ENCODE data around the gene GRM8.

Gene GRM8

DNA sequence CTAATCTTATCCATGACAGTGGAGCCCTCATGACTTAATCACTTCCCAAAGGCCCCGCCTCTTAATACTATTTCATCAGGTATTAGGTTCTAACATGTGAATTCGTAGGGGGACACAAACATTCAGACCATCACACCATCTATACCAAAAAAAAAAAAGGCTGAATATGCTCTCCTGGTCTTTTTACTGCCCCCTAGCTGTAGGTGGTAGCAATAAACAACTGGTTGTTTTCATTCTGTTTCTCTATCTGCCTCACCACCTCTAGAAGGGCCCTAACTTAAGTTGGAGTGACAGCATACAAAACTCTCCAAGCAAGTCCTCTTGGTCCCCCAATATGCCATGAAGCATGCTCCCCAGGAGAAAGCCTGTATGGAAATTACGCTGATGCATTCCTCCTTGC, 94.1 kb downstream of the GRM8 start:
- Mint-ChIP-seq H3K9me3 (no peaks in the 10 kb centered on the region), H3K4me1 (no peaks in the 10 kb centered on the region), H3K36me3 (ENCODE audit: insufficient read depth) (no peaks in the 10 kb centered on the region), H3K4me3 (no peak overlapping the region), H3K27me3 (peaks cover 27% of the 10 kb centered on the region), H3K27ac (ENCODE audit: low read depth) (no peak overlapping the region)
- DNase-seq (ENCODE audit: low spot score in 2 of 2) (no peak), ATAC-seq (replicated peaks; ENCODE audit: extremely low read depth, poor library complexity, severe bottlenecking) (no peak)

DNA sequence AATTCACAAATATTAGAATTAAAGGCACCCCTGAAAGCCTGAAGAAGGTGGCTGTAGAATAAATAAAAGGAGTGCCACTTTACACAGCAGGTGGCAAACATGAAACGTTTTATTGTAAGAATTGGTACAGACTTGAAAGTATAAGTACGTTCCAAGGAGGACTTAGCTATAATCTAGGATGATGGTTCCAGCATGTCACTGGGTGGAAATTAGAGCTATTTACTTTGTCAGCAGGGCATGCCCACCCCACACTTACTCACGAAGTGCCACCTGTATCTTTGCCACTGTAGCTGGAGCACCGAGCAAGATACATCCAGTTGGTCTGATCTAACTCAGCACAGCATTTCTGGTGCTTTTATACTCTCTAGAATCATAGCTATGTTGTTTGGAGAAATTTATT, 97.8 kb downstream of the GRM8 start:
- DNase-seq (ENCODE audit: low spot score in 2 of 2) = no peak
- H3K4me3 Mint-ChIP-seq = no peak overlapping the region
- no peaks in the 10 kb centered on the region for H3K36me3 Mint-ChIP-seq (ENCODE audit: insufficient read depth)
- ATAC-seq (replicated peaks; ENCODE audit: extremely low read depth, poor library complexity, severe bottlenecking) = no peak
- no peaks in the 10 kb centered on the region for H3K4me1 Mint-ChIP-seq
- peaks cover 21% of the 10 kb centered on the region for H3K27me3 Mint-ChIP-seq
- no peak overlapping the region for H3K27ac Mint-ChIP-seq (ENCODE audit: low read depth)
- no peaks in the 10 kb centered on the region for H3K9me3 Mint-ChIP-seq

DNA sequence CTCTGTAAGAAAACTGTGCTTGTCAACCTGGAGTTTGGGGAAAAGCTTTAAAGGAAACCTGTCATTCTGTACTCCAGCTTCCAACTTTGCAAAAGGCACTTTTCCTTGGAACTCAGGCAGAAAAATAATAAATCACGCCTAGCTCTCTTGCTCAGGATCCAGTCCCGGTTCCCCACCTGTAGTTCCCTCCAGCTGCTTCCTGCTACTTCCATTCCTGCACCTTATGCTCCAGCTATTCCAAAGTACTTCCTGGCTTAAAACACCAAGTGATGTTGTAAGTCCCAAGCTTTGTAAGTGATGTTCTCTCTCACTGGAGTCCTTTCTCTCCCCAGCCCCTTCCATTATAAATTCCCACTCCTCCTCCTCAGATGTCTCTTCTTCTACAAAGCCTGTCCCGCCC, 98.6 kb downstream of the GRM8 start:
- Mint-ChIP-seq H3K27ac (ENCODE audit: low read depth) (no peak overlapping the region), H3K36me3 (ENCODE audit: insufficient read depth) (no peaks in the 10 kb centered on the region), H3K4me3 (no peak overlapping the region), H3K4me1 (no peaks in the 10 kb centered on the region), H3K27me3 (peaks cover 21% of the 10 kb centered on the region), H3K9me3 (no peaks in the 10 kb centered on the region)
- no peak for DNase-seq (ENCODE audit: low spot score in 2 of 2)
- no peak for ATAC-seq (replicated peaks; ENCODE audit: extremely low read depth, poor library complexity, severe bottlenecking)

DNA sequence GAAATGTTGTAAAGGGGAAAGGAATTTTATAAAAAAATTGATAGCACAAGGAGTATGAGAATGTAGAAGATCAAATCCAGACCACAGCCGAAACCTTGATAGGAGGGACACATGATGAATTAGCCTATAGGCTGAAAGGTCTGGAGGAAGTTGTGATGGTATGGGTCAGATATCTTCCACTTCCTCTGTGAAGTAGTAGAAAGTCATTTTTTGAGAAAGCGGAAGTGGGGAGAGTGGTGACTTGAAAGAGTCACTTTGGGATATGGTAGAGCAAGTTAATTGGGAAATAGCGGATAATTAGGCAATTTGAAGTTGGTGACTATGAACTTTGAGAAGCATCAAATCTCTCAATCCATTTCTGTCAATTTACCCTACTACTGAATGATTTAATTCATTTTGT, 99.4 kb downstream of the GRM8 start:
- ATAC-seq (replicated peaks; ENCODE audit: extremely low read depth, poor library complexity, severe bottlenecking) (no peak), DNase-seq (ENCODE audit: low spot score in 2 of 2) (no peak)
- H3K4me1 Mint-ChIP-seq = no peaks in the 10 kb centered on the region
- peaks cover 21% of the 10 kb centered on the region for H3K27me3 Mint-ChIP-seq
- H3K27ac Mint-ChIP-seq (ENCODE audit: low read depth) = no peak overlapping the region
- no peaks in the 10 kb centered on the region for H3K9me3 Mint-ChIP-seq
- H3K4me3 Mint-ChIP-seq = no peak overlapping the region
- no peaks in the 10 kb centered on the region for H3K36me3 Mint-ChIP-seq (ENCODE audit: insufficient read depth)

DNA sequence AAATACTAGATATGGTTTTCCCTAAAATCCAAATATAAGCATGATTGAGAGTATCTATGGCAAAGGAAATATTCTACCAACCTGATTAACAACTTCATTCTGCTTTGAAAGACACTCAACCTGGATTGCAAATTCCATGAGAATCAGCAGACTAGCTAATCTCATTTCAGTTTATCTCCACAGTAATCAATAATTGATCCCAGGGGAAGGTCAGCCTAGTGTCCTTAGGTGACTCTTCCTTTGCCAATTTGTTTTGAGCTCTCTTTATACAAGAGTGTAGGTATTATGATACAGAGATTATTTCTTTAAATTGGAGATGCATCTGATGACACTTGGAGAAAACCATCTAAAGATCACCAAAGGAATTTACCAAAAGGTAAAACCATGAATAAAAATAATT, 100.3 kb downstream of the GRM8 start:
- H3K27me3 Mint-ChIP-seq = peaks cover 29% of the 10 kb centered on the region
- H3K27ac Mint-ChIP-seq (ENCODE audit: low read depth) = no peak overlapping the region
- DNase-seq (ENCODE audit: low spot score in 2 of 2) (no peak), ATAC-seq (replicated peaks; ENCODE audit: extremely low read depth, poor library complexity, severe bottlenecking) (no peak)
- no peaks in the 10 kb centered on the region for H3K36me3 Mint-ChIP-seq (ENCODE audit: insufficient read depth)
- no peaks in the 10 kb centered on the region for H3K4me1 Mint-ChIP-seq
- H3K9me3 Mint-ChIP-seq = no peaks in the 10 kb centered on the region
- no peak overlapping the region for H3K4me3 Mint-ChIP-seq

DNA sequence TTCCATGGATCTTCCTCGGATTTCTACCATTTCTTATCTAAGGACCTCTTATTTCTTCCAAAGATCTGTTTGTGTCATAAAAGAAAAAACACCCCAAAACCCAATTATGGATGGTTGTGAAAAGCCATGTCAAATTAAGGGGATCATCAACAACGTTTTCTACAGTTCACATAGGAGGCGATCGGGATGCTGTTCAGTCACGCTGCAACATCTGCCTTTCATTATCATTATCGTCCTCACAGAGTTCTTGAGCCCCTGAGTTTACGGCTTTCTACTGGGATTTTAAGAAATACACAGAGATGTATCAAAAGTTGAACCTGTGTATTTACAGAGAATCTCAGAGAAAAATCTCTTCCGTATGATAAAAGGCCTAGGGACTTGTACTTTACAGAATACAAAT, 101.4 kb downstream of the GRM8 start:
- H3K36me3 Mint-ChIP-seq (ENCODE audit: insufficient read depth) = no peaks in the 10 kb centered on the region
- H3K9me3 Mint-ChIP-seq = no peaks in the 10 kb centered on the region
- H3K4me3 Mint-ChIP-seq = no peak overlapping the region
- ATAC-seq (replicated peaks; ENCODE audit: extremely low read depth, poor library complexity, severe bottlenecking) (no peak), DNase-seq (ENCODE audit: low spot score in 2 of 2) (no peak)
- H3K27me3 Mint-ChIP-seq = peaks cover 33% of the 10 kb centered on the region
- no peaks in the 10 kb centered on the region for H3K4me1 Mint-ChIP-seq
- no peak overlapping the region for H3K27ac Mint-ChIP-seq (ENCODE audit: low read depth)

DNA sequence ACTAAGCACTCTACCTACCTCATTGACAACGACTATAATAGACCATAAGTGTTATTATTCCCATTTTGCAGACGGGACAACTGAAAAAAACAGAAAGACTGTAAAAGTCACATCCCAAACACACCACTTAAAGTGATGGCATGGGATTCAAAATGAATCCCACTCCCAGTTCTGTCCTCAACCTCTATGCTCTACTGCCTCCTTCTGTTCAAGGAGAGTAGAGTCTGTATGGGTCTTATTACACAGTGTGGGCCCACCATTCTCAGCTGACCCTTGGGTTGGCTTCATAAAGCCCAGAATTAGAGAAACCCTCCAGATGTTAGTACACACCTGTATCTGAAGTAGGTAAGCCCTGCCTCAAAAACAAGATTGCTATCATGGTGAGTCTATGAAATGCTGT, 102.2 kb downstream of the GRM8 start:
- H3K4me3 Mint-ChIP-seq = no peak overlapping the region
- ATAC-seq (replicated peaks; ENCODE audit: extremely low read depth, poor library complexity, severe bottlenecking) = no peak
- H3K27ac Mint-ChIP-seq (ENCODE audit: low read depth) = no peak overlapping the region
- no peak for DNase-seq (ENCODE audit: low spot score in 2 of 2)
- no peaks in the 10 kb centered on the region for H3K4me1 Mint-ChIP-seq
- no peaks in the 10 kb centered on the region for H3K9me3 Mint-ChIP-seq
- H3K27me3 Mint-ChIP-seq = peaks cover 33% of the 10 kb centered on the region
- no peaks in the 10 kb centered on the region for H3K36me3 Mint-ChIP-seq (ENCODE audit: insufficient read depth)

DNA sequence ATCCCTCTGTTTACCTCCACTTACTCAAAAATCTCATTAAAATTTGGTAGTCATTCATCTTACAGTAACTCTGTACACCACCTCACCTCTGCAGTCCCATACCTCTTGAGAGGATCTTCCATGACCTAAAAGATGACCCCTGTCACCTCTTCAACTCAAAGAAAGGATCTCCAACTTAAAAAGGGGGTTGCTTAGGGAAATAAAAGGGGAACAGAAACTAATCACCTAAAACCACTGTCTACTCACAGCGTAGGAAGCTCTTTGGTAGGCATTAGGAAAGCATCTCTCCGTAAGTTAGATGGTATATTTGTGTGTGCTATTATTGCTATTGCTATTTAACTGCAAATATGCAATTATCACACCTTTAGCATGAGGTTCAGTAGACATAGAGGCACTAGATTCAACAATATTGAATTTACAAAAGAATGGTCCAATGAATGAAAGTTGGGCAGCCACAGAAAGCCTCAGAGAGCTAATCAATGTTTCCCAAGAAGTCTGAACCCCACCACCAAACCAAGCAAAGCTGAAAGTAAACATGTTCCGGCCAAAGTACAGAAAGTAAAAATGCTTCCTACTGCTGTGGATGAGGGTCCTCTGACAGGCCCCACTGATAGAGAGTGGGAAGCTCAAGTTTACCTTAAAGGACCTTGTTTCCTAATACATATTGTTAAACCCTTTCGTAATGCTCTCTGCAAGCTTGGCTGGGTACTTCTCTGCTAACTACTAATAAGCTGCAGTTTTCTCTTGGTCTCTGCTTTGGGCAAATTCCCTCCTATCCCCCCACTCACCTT, 105.8 kb downstream of the GRM8 start:
- no peaks in the 10 kb centered on the region for H3K4me1 Mint-ChIP-seq
- peaks cover 21% of the 10 kb centered on the region for H3K27me3 Mint-ChIP-seq
- H3K4me3 Mint-ChIP-seq = no peak overlapping the region
- DNase-seq (ENCODE audit: low spot score in 2 of 2) (no peak), ATAC-seq (replicated peaks; ENCODE audit: extremely low read depth, poor library complexity, severe bottlenecking) (no peak)
- no peaks in the 10 kb centered on the region for H3K36me3 Mint-ChIP-seq (ENCODE audit: insufficient read depth)
- no peak overlapping the region for H3K27ac Mint-ChIP-seq (ENCODE audit: low read depth)
- no peaks in the 10 kb centered on the region for H3K9me3 Mint-ChIP-seq

DNA sequence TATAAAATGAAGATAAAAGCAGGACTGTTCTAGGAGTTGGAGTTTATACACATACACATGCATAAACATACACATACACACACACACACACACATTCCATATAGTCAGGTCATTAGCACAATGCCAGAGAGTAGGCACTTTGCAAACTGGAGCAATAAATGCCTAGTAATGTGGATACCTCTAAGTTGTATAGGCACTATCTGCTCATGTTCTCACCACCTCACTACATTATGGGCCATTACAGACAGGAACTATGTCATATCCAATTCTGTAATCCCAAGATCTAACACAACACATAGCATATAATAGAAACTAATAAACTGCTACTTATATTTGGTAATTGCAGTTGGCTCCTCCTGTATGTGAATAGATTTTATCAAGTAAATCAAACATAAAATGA, 115.6 kb downstream of the GRM8 start:
- no peak overlapping the region for H3K27ac Mint-ChIP-seq (ENCODE audit: low read depth)
- no peak for DNase-seq (ENCODE audit: low spot score in 2 of 2)

DNA sequence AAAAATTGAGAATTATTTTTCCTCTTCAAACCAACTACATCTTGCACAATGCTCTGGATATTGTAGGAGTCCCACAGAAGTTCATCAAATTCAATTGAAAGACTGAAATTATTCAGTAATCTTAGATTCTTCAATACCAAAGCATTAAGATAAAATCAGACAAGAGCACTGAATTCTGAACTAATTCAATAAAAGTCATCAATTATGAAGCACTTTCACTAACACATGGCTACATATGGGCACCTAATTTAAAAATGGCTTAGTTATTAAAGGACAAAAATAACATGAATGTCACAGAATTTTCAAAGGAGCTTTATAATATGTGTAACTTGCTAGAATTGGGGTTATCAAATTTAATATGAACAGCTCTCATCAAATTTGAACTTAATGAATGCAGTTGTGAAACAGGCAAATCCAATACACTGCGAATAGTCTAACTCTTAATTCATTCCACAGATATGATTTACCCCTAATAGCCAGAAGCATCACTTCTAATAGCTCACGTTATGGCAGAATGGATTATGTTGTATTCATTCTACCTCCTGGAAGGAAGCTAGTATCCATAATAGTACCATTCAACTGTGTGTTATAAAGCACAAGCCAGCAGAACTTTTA, 116.8 kb downstream of the GRM8 start:
- H3K9me3 Mint-ChIP-seq = no peaks in the 10 kb centered on the region
- ATAC-seq (replicated peaks; ENCODE audit: extremely low read depth, poor library complexity, severe bottlenecking) (no peak), DNase-seq (ENCODE audit: low spot score in 2 of 2) (no peak)
- no peak overlapping the region for H3K27ac Mint-ChIP-seq (ENCODE audit: low read depth)
- H3K4me3 Mint-ChIP-seq = no peak overlapping the region
- H3K27me3 Mint-ChIP-seq = no peaks in the 10 kb centered on the region
- H3K36me3 Mint-ChIP-seq (ENCODE audit: insufficient read depth) = no peaks in the 10 kb centered on the region
- no peaks in the 10 kb centered on the region for H3K4me1 Mint-ChIP-seq

More for the DNA sequence above, 115.6 kb downstream of the GRM8 start:
- no peaks in the 10 kb centered on the region for H3K9me3 Mint-ChIP-seq
- no peaks in the 10 kb centered on the region for H3K27me3 Mint-ChIP-seq
- H3K36me3 Mint-ChIP-seq (ENCODE audit: insufficient read depth) = no peaks in the 10 kb centered on the region
- H3K4me1 Mint-ChIP-seq = no peaks in the 10 kb centered on the region
- H3K4me3 Mint-ChIP-seq = no peak overlapping the region
- no peak for ATAC-seq (replicated peaks; ENCODE audit: extremely low read depth, poor library complexity, severe bottlenecking)

DNA sequence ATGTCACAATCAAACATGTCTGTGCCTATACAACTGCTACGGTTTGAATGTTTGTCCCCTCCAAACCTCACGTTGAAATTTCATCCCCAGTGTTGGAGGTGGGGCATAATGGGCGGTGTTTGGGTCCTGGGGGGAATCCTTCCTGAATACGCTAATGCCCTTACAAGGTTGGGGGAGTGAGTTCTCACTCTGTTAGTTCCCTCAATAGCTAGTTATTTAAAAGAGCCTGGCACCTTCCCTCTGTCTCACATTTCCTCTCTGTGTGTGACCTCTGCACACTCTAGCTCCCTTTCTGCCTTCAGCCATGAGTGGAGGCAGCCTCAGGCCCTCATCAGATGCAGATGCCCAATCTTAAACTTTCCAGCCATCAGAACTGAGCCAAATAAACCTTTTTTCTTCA, 129.5 kb downstream of the GRM8 start:
- Mint-ChIP-seq H3K36me3 (ENCODE audit: insufficient read depth) (no peaks in the 10 kb centered on the region), H3K4me1 (no peaks in the 10 kb centered on the region), H3K9me3 (no peaks in the 10 kb centered on the region), H3K27me3 (no peaks in the 10 kb centered on the region), H3K4me3 (no peak overlapping the region), H3K27ac (ENCODE audit: low read depth) (no peak overlapping the region)
- no peak for ATAC-seq (replicated peaks; ENCODE audit: extremely low read depth, poor library complexity, severe bottlenecking)
- DNase-seq (ENCODE audit: low spot score in 2 of 2) = no peak

DNA sequence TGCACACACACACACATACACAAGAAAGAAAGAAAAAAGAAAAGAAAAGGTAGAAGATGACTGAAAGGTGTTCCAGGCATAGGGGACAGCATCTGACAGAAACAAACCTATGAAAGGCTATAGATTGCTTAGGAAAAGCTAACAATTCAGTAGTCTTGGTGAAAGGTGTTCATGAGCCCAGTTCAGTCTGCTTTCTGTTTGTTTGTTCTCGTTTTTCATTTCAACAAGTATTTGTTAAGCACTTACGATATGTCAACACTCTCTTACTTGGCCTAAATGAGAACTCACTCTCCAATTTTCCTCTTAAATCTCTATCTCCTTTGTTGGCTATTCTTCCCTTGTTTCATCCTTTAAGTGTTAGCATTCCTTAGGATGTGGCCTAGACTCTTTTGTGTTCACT, 133.2 kb downstream of the GRM8 start:
- ATAC-seq (replicated peaks; ENCODE audit: extremely low read depth, poor library complexity, severe bottlenecking) = no peak
- Mint-ChIP-seq H3K4me3 (no peak overlapping the region), H3K9me3 (no peaks in the 10 kb centered on the region), H3K27me3 (no peaks in the 10 kb centered on the region), H3K36me3 (ENCODE audit: insufficient read depth) (no peaks in the 10 kb centered on the region), H3K4me1 (no peaks in the 10 kb centered on the region), H3K27ac (ENCODE audit: low read depth) (no peak overlapping the region)
- DNase-seq (ENCODE audit: low spot score in 2 of 2) = no peak

DNA sequence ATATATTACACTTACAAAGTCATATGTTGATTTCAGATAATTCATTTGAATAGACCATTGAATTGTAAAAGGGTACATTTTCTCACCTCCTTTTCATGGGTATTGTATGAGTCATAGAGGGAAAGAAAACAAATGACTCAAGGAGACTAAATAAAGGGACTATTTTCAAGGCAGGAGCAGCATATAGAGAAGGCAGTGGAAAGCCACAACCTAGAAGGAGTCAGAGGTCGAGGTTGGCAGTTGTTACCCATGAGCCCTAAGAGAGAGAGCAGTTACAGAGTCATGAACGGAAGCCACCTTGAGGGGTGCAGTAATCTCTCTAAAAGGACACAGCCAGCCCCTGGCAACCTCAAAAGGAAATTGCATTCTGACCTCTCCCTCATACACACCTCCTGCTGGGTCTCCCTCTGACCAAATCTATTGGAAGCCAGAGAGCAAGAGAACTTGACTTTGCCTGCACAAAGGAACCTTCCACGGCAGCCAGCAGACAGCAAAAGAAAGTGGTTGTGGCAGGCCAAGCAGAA, 137.9 kb downstream of the GRM8 start:
- no peak overlapping the region for H3K4me3 Mint-ChIP-seq
- H3K27me3 Mint-ChIP-seq = peaks cover 21% of the 10 kb centered on the region
- H3K27ac Mint-ChIP-seq (ENCODE audit: low read depth) = no peak overlapping the region
- H3K36me3 Mint-ChIP-seq (ENCODE audit: insufficient read depth) = no peaks in the 10 kb centered on the region
- H3K4me1 Mint-ChIP-seq = no peaks in the 10 kb centered on the region
- ATAC-seq (replicated peaks; ENCODE audit: extremely low read depth, poor library complexity, severe bottlenecking) (no peak), DNase-seq (ENCODE audit: low spot score in 2 of 2) (no peak)
- peaks cover 13% of the 10 kb centered on the region for H3K9me3 Mint-ChIP-seq

Data from central memory CD8-positive, alpha-beta T cell (primary cell).